GM12891 (cell line): ENCODE data around the gene SOD3.

ENCODE experiments used
- PAX5 ChIP-seq: IDR thresholded peaks from 2 replicates; pipeline ENCODE4 v1.6.1; 2011; ENCODE audit warnings: low read length, moderate library complexity, mild to moderate bottlenecking; ENCODE audit not compliant: insufficient read depth, severe bottlenecking
- POLR2A ChIP-seq: IDR thresholded peaks from 2 replicates; pipeline ENCODE4 v1.6.1; 2011; ENCODE audit warnings: low read depth, low read length, control low read depth
- POLR2AphosphoS5 ChIP-seq: IDR thresholded peaks from 2 replicates; pipeline ENCODE4 v1.6.1; 2011; ENCODE audit warnings: low read depth, low read length, control low read depth
- POU2F2 ChIP-seq: IDR thresholded peaks from 2 replicates; pipeline ENCODE4 v1.6.1; 2011; ENCODE audit warnings: low read depth, mild to moderate bottlenecking, control low read depth, low read length, moderate library complexity
- SPI1 ChIP-seq: IDR thresholded peaks from 2 replicates; pipeline ENCODE4 v1.6.1; 2011; ENCODE audit warnings: low read depth, low read length, control low read depth
- TAF1 ChIP-seq: IDR thresholded peaks from 2 replicates; pipeline ENCODE4 v1.6.1; 2011; ENCODE audit warnings: low read depth, low read length, control low read depth

- TF ChIP-seq POLR2A (no peak), POLR2AphosphoS5 (no peak), SPI1 (no peak), TAF1 (no peak), POU2F2 (no peak), PAX5 (no peak)
These were observed 29.9 kb upstream of the SOD3 start for GRCh38 chr4:24765376-24765988.
